BLaER1 treated with 17β-estradiol and CSF1 and Interleukin-3, amounts not matched to agents 10 nM and 100 nM (cell line): Measurements from ENCODE around the gene IL31RA.
A peak's percentile ranks its signal among the peaks of the same experiment; 100 is the strongest.

Experiments
- H3K27ac ChIP-seq, 11 experiments: shearing (Covaris generic); formaldehyde crosslinking; 2 replicates each; pipeline ENCODE4 v1.8.1; 2022
- H3K27me3 ChIP-seq, 11 experiments: shearing (Covaris generic); formaldehyde crosslinking; 2 replicates each; pipeline ENCODE4 v1.8.1; 2022
- H3K36me3 ChIP-seq, 11 experiments: shearing (Covaris generic); formaldehyde crosslinking; 2 replicates each; pipeline ENCODE4 v1.8.1; 2022
- H3K4me1 ChIP-seq, 10 experiments: shearing (Covaris generic); formaldehyde crosslinking; 2 replicates each; pipeline ENCODE4 v1.8.1; 2022
- H3K4me2 ChIP-seq, 11 experiments: shearing (Covaris generic); formaldehyde crosslinking; 2 replicates each; pipeline ENCODE4 v1.8.1; 2022
- H3K4me3 ChIP-seq, 10 experiments: shearing (Covaris generic); formaldehyde crosslinking; 2 replicates each; pipeline ENCODE4 v1.8.1; 2022
- H3K9ac ChIP-seq, 11 experiments: shearing (Covaris generic); formaldehyde crosslinking; 2 replicates each; pipeline ENCODE4 v1.8.1; 2022
- H3K9me3 ChIP-seq, 11 experiments: shearing (Covaris generic); formaldehyde crosslinking; replicated peaks in 1 of 11; 2 replicates each; pipeline ENCODE4 v1.8.1; 2022
- H4K20me1 ChIP-seq, 11 experiments: shearing (Covaris generic); formaldehyde crosslinking; 2 replicates each; pipeline ENCODE4 v1.8.1; 2022
- Cebpa-rat ChIP-seq, 11 experiments: shearing (Covaris generic); IDR thresholded peaks; 2 replicates each; pipeline ENCODE4 v1.8.1; 2022

Gene IL31RA

DNA sequence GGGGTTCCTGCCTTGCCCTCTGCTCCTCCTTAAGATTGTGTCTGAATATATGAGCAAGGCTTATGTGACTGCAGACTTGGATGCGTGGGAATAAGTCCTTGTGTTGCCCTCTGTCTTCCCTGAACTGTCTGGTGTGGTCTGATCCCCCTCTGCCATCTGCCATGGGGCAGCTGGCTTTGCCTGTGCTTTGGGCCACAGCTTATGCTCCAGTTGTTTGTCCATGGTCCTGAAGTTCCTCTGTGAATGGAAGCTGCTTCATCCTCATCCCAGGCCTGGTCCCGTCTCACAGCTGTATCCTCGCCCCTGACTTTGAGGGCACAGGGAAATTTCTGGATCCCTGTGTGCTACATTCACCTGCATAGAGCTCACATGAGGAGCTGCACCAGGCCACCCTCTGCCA lies 14.7 kb downstream of the IL31RA start:
- Histone ChIP-seq H3K4me2 (peak overlapping the region in 3 of 11 experiments; percentile 24 to 53 (median 25); a peak in 3 of 22 replicates), H3K36me3 (no peaks in the 10 kb centered on the region), H3K9ac (no peak overlapping the region), H3K9me3 (peaks cover 4 to 10% (median 8%) of the 10 kb centered on the region in 11 experiments; a peak in 17 of 22 replicates), H3K4me3 (no peak overlapping the region), H4K20me1 (no peaks in the 10 kb centered on the region), H3K27ac (no peak overlapping the region), H3K4me1 (peaks cover 0 to 40% (median 3%) of the 10 kb centered on the region in 10 experiments; a peak in 9 of 20 replicates), H3K27me3 (no peaks in the 10 kb centered on the region)
- no peak for TF ChIP-seq Cebpa-rat (IDR thresholded peaks at IDR 0.05)

DNA sequence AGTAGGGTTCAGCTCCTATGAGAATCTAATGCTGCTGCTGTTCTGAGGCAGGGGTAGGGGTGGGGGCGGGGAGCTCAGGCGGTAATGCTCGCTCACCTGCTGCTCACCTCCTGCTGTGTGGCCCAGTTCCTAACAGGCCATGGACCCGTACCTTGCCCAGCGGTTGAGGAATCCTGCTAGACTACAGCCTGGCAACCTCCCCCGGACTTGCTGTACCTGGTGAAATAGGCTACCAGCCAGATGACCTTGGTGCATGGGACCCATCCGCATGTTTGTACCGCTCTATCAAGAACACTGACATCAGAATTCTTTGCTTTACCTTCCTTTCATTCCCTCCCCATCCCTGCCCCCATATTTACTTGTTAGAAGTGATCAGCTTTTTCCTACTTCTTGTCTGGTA lies 15.3 kb downstream of the IL31RA start:
- Histone ChIP-seq H3K27me3 (no peaks in the 10 kb centered on the region), H3K27ac (no peak overlapping the region), H3K4me1 (peaks cover 0 to 39% (median 3%) of the 10 kb centered on the region in 10 experiments; a peak in 9 of 20 replicates), H3K4me2 (no peak overlapping the region), H3K9ac (no peak overlapping the region), H3K36me3 (no peaks in the 10 kb centered on the region), H3K4me3 (no peak overlapping the region), H4K20me1 (no peaks in the 10 kb centered on the region), H3K9me3 (peaks cover 0 to 3% (median 1%) of the 10 kb centered on the region in 11 experiments; a peak in 10 of 22 replicates)
- no peak for TF ChIP-seq Cebpa-rat (IDR thresholded peaks at IDR 0.05)

DNA sequence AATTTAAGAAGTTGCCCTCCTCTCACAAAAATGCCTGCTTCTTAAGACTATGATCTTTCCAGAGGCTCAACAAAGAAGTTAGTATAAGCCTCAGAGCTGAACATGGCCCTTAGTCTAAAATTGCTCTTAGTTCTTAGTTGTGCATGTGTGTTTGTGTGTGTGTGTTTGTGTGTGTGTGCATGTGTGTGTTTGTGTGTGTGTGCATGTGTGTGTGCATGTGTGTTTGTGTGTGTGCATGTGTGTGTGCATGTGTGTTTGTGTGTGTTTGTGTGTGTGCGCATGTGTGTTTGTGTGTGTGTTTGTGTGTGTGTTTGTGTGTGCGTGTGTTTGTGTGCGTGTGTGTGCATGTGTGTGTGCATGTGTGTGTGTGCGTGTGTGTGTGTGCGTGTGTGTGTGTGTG lies 15.8 kb downstream of the IL31RA start:
- H3K4me1 ChIP-seq: peaks cover 0 to 39% (median 3%) of the 10 kb centered on the region in 10 experiments; a peak in 9 of 20 replicates
- no peaks in the 10 kb centered on the region for H3K9me3 ChIP-seq
- no peaks in the 10 kb centered on the region for H4K20me1 ChIP-seq
- TF ChIP-seq Cebpa-rat (IDR thresholded peaks at IDR 0.05): no peak
- H3K27ac ChIP-seq: no peak overlapping the region
- no peak overlapping the region for H3K4me2 ChIP-seq
- H3K9ac ChIP-seq: no peak overlapping the region
- no peaks in the 10 kb centered on the region for H3K36me3 ChIP-seq
- H3K4me3 ChIP-seq: no peak overlapping the region
- no peaks in the 10 kb centered on the region for H3K27me3 ChIP-seq

DNA sequence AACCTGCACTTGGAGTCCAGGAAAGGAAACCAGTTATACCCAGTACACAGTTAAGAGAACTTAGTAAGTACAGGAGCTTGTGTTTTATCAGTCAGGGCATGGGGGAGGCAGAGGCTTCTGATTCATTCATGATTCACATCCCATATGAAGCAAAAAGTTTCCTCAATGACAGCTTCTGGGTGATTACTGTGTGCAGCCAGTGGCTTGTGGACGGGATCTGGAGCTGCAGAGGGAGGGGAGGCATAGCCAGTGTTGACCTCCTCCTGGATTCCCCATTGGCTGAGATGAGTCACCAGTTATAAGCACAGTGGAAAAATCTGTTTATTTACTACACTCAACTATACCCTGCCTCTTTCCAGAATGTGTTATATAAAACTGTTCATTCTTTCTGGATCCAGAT lies 17.7 kb downstream of the IL31RA start:
- Histone ChIP-seq H3K27ac (peak overlapping the region in 1 of 11 experiments; percentile 28; a peak in 1 of 22 replicates), H3K27me3 (no peaks in the 10 kb centered on the region)

DNA sequence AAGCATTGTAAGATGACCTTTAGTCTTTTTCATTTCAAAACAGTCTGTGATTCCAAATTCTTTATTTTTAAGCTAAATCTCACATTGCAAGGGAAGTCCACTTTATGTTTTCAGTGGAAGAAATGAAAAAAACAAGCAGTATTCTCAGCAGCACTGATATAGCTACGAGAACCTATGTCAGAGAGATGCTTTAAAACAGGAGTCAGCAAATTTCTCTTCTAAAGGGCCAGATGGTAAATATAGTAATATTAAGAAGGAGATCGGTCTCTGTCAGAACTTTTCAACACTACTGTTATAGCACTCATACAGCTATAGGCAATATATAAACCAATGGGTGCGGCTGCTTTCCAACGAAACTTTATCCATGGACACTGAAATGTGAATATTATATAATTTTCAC lies 18.7 kb downstream of the IL31RA start:
- peaks cover 0 to 32% (median 2%) of the 10 kb centered on the region in 10 experiments; a peak in 9 of 20 replicates for H3K4me1 ChIP-seq
- no peak overlapping the region for H3K4me3 ChIP-seq
- peaks cover 0 to 5% (median 0%) of the 10 kb centered on the region in 11 experiments; a peak in 1 of 22 replicates for H3K9me3 ChIP-seq
- H4K20me1 ChIP-seq: no peaks in the 10 kb centered on the region
- no peak overlapping the region for H3K9ac ChIP-seq
- TF ChIP-seq Cebpa-rat (IDR thresholded peaks at IDR 0.05): no peak
- H3K36me3 ChIP-seq: no peaks in the 10 kb centered on the region
- H3K27me3 ChIP-seq: no peaks in the 10 kb centered on the region
- no peak overlapping the region for H3K27ac ChIP-seq
- peak overlapping the region in 3 of 11 experiments; percentile 64 to 66 (median 65); a peak in 3 of 22 replicates for H3K4me2 ChIP-seq

More for the DNA sequence above, 17.7 kb downstream of the IL31RA start:
- Histone ChIP-seq H3K9ac (no peak overlapping the region), H3K4me1 (peaks cover 0 to 39% (median 3%) of the 10 kb centered on the region in 10 experiments; a peak in 9 of 20 replicates), H4K20me1 (no peaks in the 10 kb centered on the region), H3K4me3 (no peak overlapping the region), H3K9me3 (peaks cover 0 to under 1% (median 0%) of the 10 kb centered on the region in 11 experiments; a peak in 1 of 22 replicates), H3K4me2 (peak overlapping the region in 4 of 11 experiments; percentile 31 to 66 (median 64); a peak in 8 of 22 replicates), H3K36me3 (no peaks in the 10 kb centered on the region)
- no peak for TF ChIP-seq Cebpa-rat (IDR thresholded peaks at IDR 0.05)

DNA sequence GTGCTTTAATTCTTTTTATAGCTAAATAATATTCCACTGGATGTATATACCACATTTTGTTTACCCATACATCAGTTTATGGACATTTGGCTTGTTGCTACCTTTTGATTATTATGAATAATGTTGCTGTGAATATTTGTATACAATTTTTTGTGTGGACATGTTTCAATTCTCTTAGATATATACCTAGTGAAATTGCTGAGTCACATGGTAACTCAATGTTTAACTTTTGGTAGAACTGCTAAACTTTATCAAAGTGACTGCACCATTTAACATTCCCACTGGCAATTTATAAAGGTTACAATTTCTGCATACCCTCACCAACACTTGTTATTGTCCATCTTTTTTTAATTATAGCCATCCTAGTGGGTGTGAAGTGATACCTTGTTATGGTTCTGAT lies 22.1 kb downstream of the IL31RA start:
- no peak for TF ChIP-seq Cebpa-rat (IDR thresholded peaks at IDR 0.05)

DNA sequence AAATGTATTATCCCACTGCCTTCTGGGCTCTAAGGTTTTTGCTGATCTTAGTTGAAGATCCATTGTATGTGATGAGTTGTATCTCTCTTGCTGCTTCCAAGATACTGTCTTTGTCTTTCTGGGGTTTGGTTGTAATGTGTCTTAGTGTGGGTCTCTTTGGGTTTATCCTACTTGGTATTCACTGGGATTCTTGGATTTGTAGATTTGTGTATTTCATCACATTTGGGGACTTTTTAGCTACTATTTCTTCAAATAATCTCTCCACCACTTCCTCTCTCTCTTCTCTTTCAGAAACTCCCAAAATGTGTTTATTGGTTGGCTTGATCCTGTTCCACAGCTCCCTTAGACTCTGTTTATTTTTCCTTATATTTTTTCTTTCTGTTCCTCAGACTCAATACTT lies 26.5 kb downstream of the IL31RA start:
- Histone ChIP-seq H3K9me3 (peaks cover 0 to 5% (median 0%) of the 10 kb centered on the region in 11 experiments; a peak in 1 of 22 replicates), H3K4me1 (no peaks in the 10 kb centered on the region), H3K4me2 (no peak overlapping the region), H3K27ac (no peak overlapping the region), H3K4me3 (no peak overlapping the region), H3K36me3 (no peaks in the 10 kb centered on the region), H3K9ac (no peak overlapping the region), H3K27me3 (no peaks in the 10 kb centered on the region; a peak in 1 of 22 replicates), H4K20me1 (no peaks in the 10 kb centered on the region)
- TF ChIP-seq Cebpa-rat (IDR thresholded peaks at IDR 0.05): no peak

More for the DNA sequence above, 22.1 kb downstream of the IL31RA start:
- H3K36me3 ChIP-seq: no peaks in the 10 kb centered on the region
- H4K20me1 ChIP-seq: no peaks in the 10 kb centered on the region
- H3K4me3 ChIP-seq: no peak overlapping the region
- no peaks in the 10 kb centered on the region for H3K27me3 ChIP-seq
- no peak overlapping the region for H3K9ac ChIP-seq
- H3K4me2 ChIP-seq: no peak overlapping the region
- H3K27ac ChIP-seq: no peak overlapping the region
- peaks cover 0 to 5% (median 0%) of the 10 kb centered on the region in 11 experiments; a peak in 1 of 22 replicates for H3K9me3 ChIP-seq
- H3K4me1 ChIP-seq: peaks cover 0 to 17% (median 0%) of the 10 kb centered on the region in 10 experiments; a peak in 8 of 20 replicates

DNA sequence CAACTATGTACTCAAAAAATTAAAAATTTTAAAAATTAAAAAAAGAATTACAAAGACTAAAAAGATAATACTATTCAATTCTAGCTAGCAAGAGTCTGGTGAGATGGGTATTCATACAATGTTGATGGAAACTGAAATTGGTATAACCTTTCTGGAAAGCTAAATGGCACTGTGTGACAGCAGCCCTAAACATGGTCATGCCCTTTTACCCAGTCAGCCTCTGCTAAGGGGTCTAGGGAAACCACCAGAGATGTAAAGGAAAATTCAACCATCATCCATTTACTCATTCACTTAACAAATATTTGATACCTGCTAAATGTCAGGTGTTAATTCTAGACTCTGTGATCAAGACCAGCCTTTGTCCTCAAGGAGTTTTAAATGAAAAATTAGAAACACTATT lies 29.3 kb downstream of the IL31RA start:
- no peaks in the 10 kb centered on the region for H4K20me1 ChIP-seq
- H3K9ac ChIP-seq: no peak overlapping the region
- H3K4me2 ChIP-seq: no peak overlapping the region
- no peaks in the 10 kb centered on the region for H3K9me3 ChIP-seq
- H3K4me1 ChIP-seq: no peaks in the 10 kb centered on the region
- no peak overlapping the region for H3K27ac ChIP-seq
- no peak overlapping the region for H3K4me3 ChIP-seq
- no peak for TF ChIP-seq Cebpa-rat (IDR thresholded peaks at IDR 0.05)
- no peaks in the 10 kb centered on the region for H3K36me3 ChIP-seq
- H3K27me3 ChIP-seq: no peaks in the 10 kb centered on the region; a peak in 1 of 22 replicates

DNA sequence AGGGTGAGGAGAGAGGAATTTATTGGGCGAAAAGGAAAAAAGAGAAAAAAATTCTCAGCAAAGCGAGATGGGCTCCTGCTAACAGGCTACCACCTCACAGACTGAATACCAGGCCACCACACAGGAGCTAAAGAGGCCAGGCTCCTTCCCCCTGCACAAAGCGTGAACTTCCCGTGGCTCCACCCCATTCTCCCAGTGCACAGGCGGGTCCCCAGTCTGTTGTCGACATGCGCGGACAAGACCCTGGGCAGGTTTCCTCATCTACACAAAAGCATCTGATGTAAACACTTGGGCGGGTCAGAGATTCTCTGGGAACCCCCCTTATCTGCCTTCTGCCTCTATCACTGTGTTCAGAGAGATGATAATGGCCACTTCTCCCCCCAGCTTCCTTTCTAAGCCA lies 34.2 kb downstream of the IL31RA start:
- Histone ChIP-seq H3K27ac (no peak overlapping the region), H3K4me3 (no peak overlapping the region), H3K4me2 (no peak overlapping the region), H3K4me1 (no peaks in the 10 kb centered on the region), H3K9ac (no peak overlapping the region), H3K9me3 (no peaks in the 10 kb centered on the region), H3K36me3 (no peaks in the 10 kb centered on the region), H4K20me1 (no peaks in the 10 kb centered on the region), H3K27me3 (no peaks in the 10 kb centered on the region; a peak in 1 of 22 replicates)
- no peak for TF ChIP-seq Cebpa-rat (IDR thresholded peaks at IDR 0.05)

DNA sequence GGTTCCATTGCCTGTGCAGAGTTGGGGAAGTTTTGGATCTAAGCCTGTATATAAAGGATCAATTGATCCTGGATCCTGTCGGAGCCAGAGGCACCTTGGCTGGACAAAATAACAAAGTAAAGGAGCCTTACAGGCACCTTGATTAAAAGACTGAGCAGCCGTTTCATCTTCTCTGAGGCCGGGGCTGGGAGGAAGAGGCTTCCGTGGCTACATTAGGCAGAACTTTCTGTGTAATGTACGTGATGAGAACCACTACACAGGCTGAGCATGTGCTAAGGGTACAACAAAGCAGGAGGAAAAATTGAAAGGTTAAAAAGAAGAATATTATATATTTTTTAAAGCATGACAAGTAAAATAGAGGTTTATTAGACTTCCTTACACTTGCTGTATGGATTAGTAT lies 37.0 kb downstream of the IL31RA start:
- no peaks in the 10 kb centered on the region for H4K20me1 ChIP-seq
- no peaks in the 10 kb centered on the region for H3K36me3 ChIP-seq
- no peak overlapping the region for H3K27ac ChIP-seq
- no peaks in the 10 kb centered on the region for H3K9me3 ChIP-seq
- no peak overlapping the region for H3K4me3 ChIP-seq
- TF ChIP-seq Cebpa-rat (IDR thresholded peaks at IDR 0.05): no peak
- H3K27me3 ChIP-seq: no peaks in the 10 kb centered on the region
- no peak overlapping the region for H3K9ac ChIP-seq
- H3K4me2 ChIP-seq: no peak overlapping the region
- H3K4me1 ChIP-seq: no peaks in the 10 kb centered on the region
